8988T (cell line): ENCODE measurements around the gene SNRPN.
"Not testable (repeated sequence)": the region's sequence is repeated elsewhere in the genome, so short reads cannot be mapped to it uniquely, and the experiment has no call there.

Source experiments
- DNase-seq: peaks from one replicate; pipeline ENCODE4 v3.0.0; 2011

The SNRPN gene

GRCh38 chr15:24954783-24955530 lies at the start of gene SNRPN, which contains the start of gene SNURF:
TSS of gene SNRPN (plus strand) at chr15:24954987. CDS start at chr15:24974454, 19,467 bp downstream.
TSS of gene SNURF (plus strand) at chr15:24954987. CDS start at chr15:24955049, 62 bp downstream.
- no peak for DNase-seq

DNA sequence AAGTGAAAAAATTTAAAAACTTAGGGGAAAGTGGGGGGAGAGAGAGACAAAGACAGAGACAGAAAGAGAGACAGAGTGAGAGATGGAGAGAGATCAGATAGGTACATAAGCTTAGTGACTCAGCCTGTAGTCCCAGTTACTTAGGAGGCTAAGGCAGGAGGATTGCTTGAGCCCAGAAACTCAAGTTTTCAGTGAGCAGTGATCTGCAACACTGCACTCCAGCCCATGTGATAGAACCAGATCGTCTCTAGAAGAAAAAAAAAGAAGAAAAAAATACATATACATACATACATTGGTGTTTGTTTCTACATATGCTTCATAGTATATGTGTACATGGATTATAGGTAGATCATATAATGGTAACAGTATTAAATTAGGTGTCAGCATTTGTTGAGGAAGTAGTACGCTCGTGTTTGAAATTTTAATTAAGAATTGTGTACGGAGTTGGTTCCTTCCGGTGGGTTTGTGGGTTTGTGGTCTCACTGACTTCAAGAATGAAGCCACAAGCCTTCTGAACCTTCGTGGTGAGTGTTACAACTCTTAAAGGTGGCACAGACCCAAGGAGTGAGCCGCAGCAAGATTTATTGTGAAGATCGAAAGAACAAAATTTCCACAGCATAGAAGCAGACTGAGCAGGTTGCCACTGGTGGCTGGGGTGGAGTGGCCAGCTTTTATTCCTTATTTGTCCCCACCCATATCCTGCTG lies 38.3 kb upstream of the SNRPN start:
- no peak for DNase-seq

- no peak for DNase-seq
These were observed 37.4 kb upstream of the SNRPN start for GRCh38 chr15:24917431-24917830.

DNA sequence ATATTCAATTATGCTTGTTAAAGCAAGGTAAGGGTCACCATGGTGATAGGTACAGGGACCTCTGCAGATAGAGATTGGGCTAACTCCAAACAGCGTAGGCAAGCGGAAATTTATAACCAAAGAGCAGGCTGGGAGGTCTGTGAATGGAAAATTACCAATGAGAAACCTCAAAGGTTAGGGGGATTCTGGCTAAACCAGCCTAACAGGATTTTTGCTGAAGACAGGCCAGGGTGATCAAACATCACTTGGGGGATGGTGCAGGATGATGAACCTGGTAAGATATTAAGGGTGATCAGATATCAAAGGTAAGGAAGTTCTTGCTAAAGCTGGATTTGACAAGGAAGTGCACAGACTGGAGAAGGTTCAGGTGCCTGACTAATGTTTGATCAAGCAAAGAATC lies 35.3 kb upstream of the SNRPN start:
- no peak for DNase-seq

DNA sequence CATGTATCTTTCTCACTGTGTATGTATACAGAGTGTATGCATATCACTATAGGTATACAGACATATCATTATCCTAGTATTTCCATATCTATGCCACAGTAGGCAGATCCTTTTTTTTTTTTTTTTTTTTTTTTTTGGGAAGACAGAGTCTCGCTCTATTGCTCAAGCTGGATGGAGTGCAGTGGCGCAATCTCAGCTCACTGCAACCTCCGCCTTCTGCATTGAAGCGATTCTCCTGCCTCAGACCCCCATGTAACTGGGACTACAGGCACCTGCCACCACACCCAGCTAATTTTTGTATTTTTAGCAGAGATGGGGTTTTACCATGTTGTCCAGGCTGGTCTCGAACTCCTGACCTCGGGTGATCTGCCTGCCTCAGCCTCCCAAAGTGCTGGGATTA lies 32.0 kb upstream of the SNRPN start:
- not testable (repeated sequence) for DNase-seq

- DNase-seq, result no peak
These were observed 30.6 kb upstream of the SNRPN start for GRCh38 chr15:24924153-24924552.

DNA sequence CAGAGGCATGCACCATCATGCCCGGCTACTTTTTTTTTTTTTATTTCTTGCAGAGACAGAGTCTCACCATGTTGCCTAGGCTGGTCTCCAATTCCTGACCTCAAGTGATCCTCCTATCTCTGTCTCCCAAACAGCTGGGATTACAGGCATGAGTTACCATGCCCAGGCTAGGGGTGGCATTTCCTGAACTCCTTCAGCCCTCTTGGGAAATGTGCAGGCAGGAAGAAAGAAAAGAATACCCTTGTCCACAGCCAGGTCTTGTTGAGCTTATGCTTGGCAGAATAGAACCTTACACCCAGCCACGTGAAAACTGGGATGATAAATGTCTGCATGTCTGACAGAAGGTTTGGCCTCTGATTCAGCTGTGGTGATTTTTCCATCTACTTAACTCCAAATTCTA lies 30.2 kb upstream of the SNRPN start:
- DNase-seq, result no peak

- not testable (repeated sequence) for DNase-seq
These were observed 22.7 kb upstream of the SNRPN start for GRCh38 chr15:24931874-24932732.

DNA sequence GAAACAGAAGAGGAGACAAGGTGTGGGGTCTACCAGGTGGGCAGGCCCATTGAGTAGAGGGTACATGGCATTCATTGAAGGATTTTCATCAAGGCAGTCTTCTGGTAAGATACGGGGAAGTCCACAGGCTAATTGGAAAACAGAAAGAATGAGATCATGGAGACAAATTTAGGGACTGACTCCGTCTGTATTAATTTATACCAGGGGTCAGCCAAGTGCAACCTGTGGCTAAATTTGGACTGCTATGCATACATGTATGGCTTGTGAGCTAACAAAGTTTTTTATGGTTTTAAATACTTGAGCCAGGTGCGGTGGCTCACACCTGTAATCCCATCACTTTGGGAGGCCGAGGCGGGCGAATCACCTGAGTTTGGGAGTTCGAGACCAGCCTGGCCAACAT lies 21.1 kb upstream of the SNRPN start:
- no peak for DNase-seq

DNA sequence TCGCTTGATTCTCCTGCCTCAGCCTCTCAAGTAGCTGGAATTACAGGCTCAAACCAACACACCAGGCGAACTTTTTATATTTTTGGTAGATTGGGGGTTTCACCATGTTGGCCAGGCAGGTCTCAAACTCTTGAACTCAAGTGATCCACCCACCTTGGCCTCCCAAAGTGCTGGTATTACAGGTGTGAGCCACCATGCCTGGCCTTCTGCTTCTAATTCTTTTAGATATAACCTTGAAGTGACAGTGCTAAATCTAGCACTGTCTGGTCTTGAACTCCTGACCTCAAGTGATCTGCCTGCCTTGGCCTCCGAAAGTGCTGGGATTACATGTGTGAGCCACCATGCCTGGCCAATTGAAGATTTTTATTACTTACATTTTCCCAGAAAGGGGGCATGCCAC lies 16.6 kb upstream of the SNRPN start:
- not testable (repeated sequence) for DNase-seq

DNA sequence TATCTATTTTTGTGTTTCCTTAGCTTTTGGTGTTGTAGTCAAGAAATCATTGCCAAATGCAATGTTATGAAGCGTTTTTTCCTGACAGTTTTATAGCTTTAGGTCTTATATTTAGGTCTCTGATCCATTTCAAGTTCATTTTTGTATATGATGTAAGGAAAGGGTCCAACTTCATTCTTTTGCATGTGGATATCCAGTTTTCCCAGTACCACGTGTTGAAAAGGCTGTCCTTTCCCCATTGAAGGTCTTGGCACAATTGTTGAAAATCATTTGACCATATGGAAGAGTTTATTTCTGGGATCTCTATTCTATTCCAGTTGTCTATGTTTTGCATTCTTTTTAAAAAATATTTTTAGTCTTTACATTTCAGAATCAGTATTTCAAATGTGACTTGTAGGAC lies 14.6 kb upstream of the SNRPN start:
- no peak for DNase-seq

- DNase-seq, result no peak
These were observed 11.4 kb upstream of the SNRPN start for GRCh38 chr15:24943361-24943760.

- no peak for DNase-seq
These were observed 9.8 kb upstream of the SNRPN start for GRCh38 chr15:24944954-24945353.

DNA sequence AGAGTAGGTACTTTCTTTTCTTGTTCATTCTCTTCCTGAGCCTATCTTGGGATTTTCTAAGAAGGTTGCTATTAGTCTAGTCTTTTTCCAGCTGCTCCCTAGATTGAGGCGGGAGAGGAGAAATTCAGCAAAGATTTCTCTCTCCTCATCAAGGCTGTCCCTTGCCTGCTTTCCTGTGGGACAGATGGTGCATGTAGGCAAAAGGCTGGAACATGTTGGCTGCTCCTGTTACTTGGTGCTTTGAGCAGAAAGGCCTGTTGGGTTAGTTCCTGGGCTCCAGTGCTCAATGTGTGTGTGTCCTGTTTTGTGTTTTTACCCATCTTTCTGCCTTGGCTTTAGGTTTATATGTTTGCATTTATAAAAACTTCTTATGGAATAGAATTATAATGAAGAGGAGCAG lies 9.1 kb upstream of the SNRPN start:
- DNase-seq, result no peak

DNA sequence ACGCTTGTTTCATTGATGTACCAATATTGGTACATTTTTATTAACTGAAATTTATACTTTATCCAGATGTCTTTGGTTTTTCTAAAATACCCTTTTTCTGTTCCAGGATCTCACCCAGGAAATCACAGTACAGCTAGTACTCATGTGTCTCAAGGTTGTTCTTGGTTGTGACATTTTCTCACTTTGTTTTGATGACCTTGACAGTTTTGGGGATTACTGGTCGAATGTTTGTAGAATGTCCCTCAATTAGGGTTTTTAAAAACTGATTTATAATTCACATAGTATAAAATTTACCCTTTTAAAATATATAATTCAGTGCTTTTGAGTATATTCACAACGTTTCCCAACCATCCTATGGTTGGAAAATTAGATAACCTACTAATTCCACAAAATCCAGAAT lies 6.3 kb upstream of the SNRPN start:
- no peak for DNase-seq

DNA sequence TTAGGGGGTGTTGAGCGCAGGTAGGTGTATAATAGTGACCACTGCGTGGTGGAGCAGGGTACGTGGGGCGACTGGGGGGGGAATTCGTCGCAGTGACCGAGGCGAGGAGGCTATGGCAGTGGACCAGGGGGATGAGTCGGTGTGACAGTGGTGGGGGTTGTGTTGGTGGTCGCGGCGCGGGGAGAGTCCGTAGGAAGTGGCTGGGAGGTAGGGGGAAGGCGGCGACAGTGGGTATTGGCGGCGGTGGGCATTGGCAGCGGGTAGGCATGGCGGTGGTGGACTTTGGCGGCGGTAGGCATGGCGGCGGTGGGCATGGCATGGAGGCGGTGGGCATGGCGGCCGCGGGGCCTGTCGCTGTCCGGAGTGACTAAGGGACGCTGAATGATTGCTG lies 739 bp downstream of the SNRPN start:
- DNase-seq, result no peak

DNA sequence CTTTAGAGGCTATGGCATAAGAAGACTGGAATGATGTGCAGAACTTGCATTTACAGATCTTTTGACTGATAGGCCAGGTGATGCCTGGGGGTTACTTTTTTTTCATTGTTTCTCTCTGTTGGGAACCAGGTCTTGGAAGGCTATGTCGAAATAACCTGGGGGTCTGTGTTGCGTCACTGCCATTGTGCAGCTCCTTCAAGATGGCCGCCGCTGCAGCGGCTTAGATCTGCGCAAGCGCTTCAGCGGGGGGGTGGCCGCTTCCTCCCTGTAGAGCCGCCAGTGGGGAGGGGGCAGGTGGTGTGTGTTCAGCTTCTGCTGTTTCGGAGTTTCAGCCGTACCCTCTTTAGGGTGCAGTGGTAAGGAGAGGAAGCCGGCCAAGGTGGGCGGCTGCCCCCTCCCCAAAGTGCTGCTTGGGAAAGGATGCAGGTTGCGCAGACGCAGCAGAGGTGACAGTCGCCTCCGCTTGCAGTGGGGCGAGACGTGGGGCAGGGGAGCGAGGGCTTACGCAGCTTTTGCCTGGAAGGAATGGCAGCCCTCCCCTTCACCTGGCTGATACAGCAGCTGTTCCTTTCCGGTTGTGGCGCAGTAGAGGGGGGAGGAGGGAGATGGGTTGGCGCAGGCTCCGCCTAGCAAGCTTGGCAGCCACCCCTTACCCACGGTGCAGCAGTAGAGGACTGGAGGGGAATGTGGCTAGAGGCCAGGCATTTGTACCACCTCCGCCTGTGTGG lies 1.5 kb downstream of the SNRPN start:
- DNase-seq, result no peak

GRCh38 chr15:24957691-24958090 lies 2.9 kb downstream of the SNRPN start:
- no peak for DNase-seq

GRCh38 chr15:24961967-24962366 lies 7.2 kb downstream of the SNRPN start:
- DNase-seq, result no peak

DNA sequence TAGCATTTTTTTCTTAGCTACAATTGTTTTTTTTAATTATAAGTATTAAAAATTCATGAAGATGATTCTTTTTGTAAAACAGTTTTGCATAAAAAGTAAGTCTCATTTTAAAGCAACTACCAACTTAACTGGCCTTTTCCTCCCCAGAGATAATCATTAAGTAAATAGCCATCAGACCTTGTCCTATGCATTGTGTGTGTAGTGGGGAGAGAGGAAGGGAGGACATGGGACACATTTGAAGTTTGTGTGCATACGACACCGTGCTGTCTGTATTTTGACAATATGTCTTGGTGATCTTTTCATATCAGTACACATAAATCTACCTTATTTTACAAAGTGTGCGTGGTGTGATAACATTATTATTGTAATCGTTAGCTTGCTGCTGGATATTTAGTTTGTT lies 8.1 kb downstream of the SNRPN start:
- DNase-seq, result no peak

DNA sequence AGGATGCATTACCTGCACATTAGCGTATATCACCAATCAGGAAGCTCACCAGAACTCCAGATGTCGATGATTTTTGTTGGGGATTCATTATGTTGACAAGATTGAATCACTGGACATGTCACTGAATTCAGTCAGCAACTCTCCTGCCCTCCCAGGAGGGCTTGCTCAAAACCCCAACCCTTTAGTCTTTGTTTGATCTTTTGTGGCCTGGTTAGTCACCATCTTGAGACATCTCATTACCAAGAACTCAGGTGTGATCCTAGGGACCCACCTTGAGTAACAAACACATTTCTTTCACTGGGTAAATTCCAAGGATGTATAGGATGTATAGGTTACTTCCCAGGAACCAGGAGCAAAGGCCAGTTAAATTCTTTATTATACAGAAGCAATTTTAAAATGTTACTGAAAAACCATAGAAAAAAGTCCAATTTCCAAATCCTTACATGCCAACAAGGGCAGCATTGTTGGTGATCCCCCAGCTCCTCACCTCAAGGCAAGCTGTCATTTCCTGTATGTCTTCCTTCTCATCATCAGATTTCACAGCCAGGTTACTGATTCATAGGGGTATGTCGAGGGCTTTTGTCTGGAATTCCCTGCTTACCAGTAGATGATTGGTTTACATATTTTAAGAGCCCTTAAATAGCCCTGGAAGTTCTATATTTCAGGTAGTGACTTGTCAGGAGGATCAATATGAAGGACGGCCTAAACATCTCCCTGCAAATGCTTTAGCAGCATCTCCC lies 11.7 kb downstream of the SNRPN start:
- DNase-seq, result no peak

DNA sequence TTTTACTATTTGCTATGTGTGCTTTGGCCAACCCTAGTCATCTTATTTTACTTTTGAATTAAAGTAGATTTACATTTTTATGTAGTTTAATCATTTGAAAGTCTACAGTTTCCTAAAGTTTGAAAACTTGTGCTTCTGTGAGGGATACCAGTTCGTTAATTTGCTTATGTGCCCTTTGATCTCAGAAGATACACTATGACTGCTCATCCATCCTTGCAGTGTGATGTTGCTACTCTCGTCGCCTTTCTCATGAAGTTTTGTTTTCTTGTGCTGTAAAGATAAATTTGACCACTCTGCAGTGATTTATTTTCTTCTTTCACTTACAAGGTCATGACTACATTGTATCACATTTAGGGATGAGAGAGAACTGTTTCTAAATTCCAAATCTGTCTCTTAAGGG lies 16.3 kb downstream of the SNRPN start:
- DNase-seq, result no peak
